ENCODE measurements around the gene LEMD2.

DNA sequence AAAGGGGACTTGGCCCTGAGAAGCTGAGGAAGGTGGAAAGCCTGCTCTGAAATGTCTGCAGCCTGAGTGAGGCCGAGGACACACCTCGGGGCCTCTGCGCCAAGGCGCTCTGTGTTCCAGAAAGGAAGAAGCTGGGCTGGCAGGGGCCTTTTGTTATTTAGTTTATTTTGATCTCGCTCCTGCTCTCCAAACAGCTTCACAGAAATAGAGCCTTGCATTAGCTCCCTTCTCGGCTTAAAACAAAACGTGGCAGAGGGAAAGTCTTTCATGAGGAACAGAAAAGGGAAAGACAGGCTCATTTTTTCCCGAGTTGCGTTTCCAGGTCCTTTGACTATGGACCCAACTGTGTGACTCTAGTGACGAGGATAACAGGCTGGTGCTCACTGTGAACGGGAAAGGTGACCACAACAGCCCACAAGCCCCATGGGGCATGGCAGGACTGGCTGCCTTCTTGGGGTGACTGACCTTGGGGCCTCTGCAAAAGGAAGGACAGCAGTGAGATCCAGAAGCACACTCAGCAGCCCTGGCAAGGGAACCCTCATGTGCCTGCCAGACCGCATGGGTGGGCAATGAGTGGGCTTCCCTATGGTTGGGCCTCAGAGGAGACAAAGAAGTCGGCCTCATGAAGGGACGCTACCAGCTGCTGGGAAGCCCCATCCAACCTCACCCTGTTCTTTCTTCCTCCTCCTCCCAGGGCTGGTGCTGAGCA lies 18.7 kb downstream of the LEMD2 start:
- TF ChIP-seq, protein P1, sequence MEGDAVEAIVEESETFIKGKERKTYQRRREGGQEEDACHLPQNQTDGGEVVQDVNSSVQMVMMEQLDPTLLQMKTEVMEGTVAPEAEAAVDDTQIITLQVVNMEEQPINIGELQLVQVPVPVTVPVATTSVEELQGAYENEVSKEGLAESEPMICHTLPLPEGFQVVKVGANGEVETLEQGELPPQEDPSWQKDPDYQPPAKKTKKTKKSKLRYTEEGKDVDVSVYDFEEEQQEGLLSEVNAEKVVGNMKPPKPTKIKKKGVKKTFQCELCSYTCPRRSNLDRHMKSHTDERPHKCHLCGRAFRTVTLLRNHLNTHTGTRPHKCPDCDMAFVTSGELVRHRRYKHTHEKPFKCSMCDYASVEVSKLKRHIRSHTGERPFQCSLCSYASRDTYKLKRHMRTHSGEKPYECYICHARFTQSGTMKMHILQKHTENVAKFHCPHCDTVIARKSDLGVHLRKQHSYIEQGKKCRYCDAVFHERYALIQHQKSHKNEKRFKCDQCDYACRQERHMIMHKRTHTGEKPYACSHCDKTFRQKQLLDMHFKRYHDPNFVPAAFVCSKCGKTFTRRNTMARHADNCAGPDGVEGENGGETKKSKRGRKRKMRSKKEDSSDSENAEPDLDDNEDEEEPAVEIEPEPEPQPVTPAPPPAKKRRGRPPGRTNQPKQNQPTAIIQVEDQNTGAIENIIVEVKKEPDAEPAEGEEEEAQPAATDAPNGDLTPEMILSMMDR (IDR thresholded peaks at IDR 0.05), result no peak
- TF ChIP-seq POLR2A (IDR thresholded peaks at IDR 0.05), result no peak

Data from esophagus squamous epithelium (tissue), 4 donors.